ENCODE data around the gene RNU5D-1. TPM values are rescaled to one million over a fixed set of nuclear protein-coding genes. Genes with fewer than 3 reads are reported as not detected.
A peak's percentile ranks its signal among the peaks of the same experiment; 100 is the strongest.

Gene RNU5D-1
- total and polyA plus RNA-seq, 2 of the 13 experiments (the other 11 are each of a cell fraction or from before 2014, with no cell fraction given), result 165 TPM; not detected in 1

- TF ChIP-seq ATF2 (CRISPR knock-in tag; IDR thresholded peaks at IDR 0.05) (peak; percentile 66), PHF8 (CRISPR knock-in tag; IDR thresholded peaks at IDR 0.05) (peak; percentile 52; the same call in 1 of the 2 replicates), TRIM24 (CRISPR knock-in tag; IDR thresholded peaks at IDR 0.05) (no peak), ZFP90 (CRISPR knock-in tag; IDR thresholded peaks at IDR 0.05; ENCODE audit: borderline replicate concordance) (no peak), MAF1 (CRISPR knock-in tag; IDR thresholded peaks at IDR 0.05; ENCODE audit: borderline replicate concordance) (no peak), SMC3 (IDR thresholded peaks at IDR 0.05; ENCODE audit: low read length) (no peak), ZNF547 (CRISPR knock-in tag; IDR thresholded peaks at IDR 0.05) (peak; percentile 57; the same call in 1 of the 2 replicates), ZBTB33 (CRISPR knock-in tag; IDR thresholded peaks at IDR 0.05) (peak; percentile 53; the same call in 1 of the 2 replicates), FOXO4 (CRISPR knock-in tag; conservative IDR thresholded peaks at IDR 0.05) (0 out of 2 replicates have a peak, but pooled peaks have one; percentile 38), MEIS2 (CRISPR knock-in tag; IDR thresholded peaks at IDR 0.05) (no peak), ZNF747 (CRISPR knock-in tag; IDR thresholded peaks at IDR 0.05; ENCODE audit: borderline replicate concordance) (peak; percentile 41; the same call in 1 of the 2 replicates), ARID5B (CRISPR knock-in tag; IDR thresholded peaks at IDR 0.05) (peak; percentile 46; the same call in 1 of the 2 replicates), TAF15 (IDR thresholded peaks at IDR 0.05; ENCODE audit: low read depth, low read length, poor library complexity, severe bottlenecking) (no peak), ZSCAN5A (CRISPR knock-in tag; IDR thresholded peaks at IDR 0.05; ENCODE audit: borderline replicate concordance) (no peak; the same call in none of the 2 replicates), CSRNP2 (CRISPR knock-in tag; conservative IDR thresholded peaks at IDR 0.05; ENCODE audit: low read depth) (no peak)
These were observed 9.2 kb downstream of the RNU5D-1 start (continued) for GRCh38 chr1:44721485-44722361.

All from HepG2 (cell line).